Muscle layer of duodenum (tissue), 2 donors: Measurements from ENCODE around the gene AMOTL2.

Experiments
- H3K27ac ChIP-seq: one replicate; pipeline ENCODE4 v1.7.0; 2013; ENCODE audit warnings: mild to moderate bottlenecking, low read length
- H3K27me3 ChIP-seq: one replicate; pipeline ENCODE4 v1.7.0; 2013; ENCODE audit warnings: low read depth, mild to moderate bottlenecking, control low read depth, low read length
- H3K36me3 ChIP-seq, 2 donors: one replicate each; pipeline ENCODE4 v1.7.0; 2013; ENCODE audit warnings: low read length in 2 of 2, control low read depth in 1 of 2, mild to moderate bottlenecking in 1 of 2; ENCODE audit not compliant: insufficient read depth in 2 of 2, control insufficient read depth in 1 of 2
- H3K4me1 ChIP-seq, 2 donors: one replicate each; pipeline ENCODE4 v1.7.0; 2013; ENCODE audit warnings: low read length in 2 of 2, mild to moderate bottlenecking in 2 of 2, control low read depth in 1 of 2, moderate library complexity in 1 of 2; ENCODE audit not compliant: insufficient read depth in 2 of 2, control insufficient read depth in 1 of 2
- H3K4me3 ChIP-seq, 2 donors: one replicate each; pipeline ENCODE4 v1.7.0; 2013; ENCODE audit warnings: low read length in 2 of 2, low read depth in 1 of 2, mild to moderate bottlenecking in 1 of 2
- H3K9me3 ChIP-seq, 2 donors: one replicate each; pipeline ENCODE4 v1.7.0; 2013; ENCODE audit warnings: low read length in 2 of 2, control low read depth in 1 of 2, mild to moderate bottlenecking in 1 of 2; ENCODE audit not compliant: control insufficient read depth in 1 of 2
- donor health status: healthy.

Gene AMOTL2

GRCh38 chr3:134370611-134371531 is 3.4 kb downstream of the AMOTL2 start:
- Histone ChIP-seq H3K4me1 (peaks cover 33 to 78% of the 10 kb centered on the region in 2 donors), H3K36me3 (peaks cover 31 to 45% of the 10 kb centered on the region in 2 donors), H3K27ac (peak overlapping the region; percentile 87), H3K4me3 (peak overlapping the region in 1 of 2 donors; percentile 81), H3K27me3 (no peaks in the 10 kb centered on the region), H3K9me3 (no peaks in the 10 kb centered on the region)

- peaks cover 32 to 81% of the 10 kb centered on the region in 2 donors for H3K4me1 ChIP-seq
- H3K27me3 ChIP-seq = no peaks in the 10 kb centered on the region
- peak overlapping the region; percentile 87 for H3K27ac ChIP-seq
- H3K36me3 ChIP-seq = peaks cover 40 to 53% of the 10 kb centered on the region in 2 donors
- no peak overlapping the region for H3K4me3 ChIP-seq
- H3K9me3 ChIP-seq = no peaks in the 10 kb centered on the region
Observed at GRCh38 chr3:134369861-134370596, 4.2 kb downstream of the AMOTL2 start.

- Histone ChIP-seq H3K4me3 (peak overlapping the region in 1 of 2 donors; percentile 30), H3K27me3 (no peaks in the 10 kb centered on the region), H3K4me1 (peaks cover 37 to 84% of the 10 kb centered on the region in 2 donors), H3K27ac (peak overlapping the region; percentile 87), H3K9me3 (no peaks in the 10 kb centered on the region), H3K36me3 (peaks cover 46 to 56% of the 10 kb centered on the region in 2 donors)
Observed at GRCh38 chr3:134369231-134369741, 5.0 kb downstream of the AMOTL2 start.

GRCh38 chr3:134368751-134369105 is 5.5 kb downstream of the AMOTL2 start:
- peaks cover 46 to 56% of the 10 kb centered on the region in 2 donors for H3K36me3 ChIP-seq
- peaks cover 37 to 85% of the 10 kb centered on the region in 2 donors for H3K4me1 ChIP-seq
- peak overlapping the region; percentile 87 for H3K27ac ChIP-seq
- H3K4me3 ChIP-seq = no peak overlapping the region
- H3K9me3 ChIP-seq = no peaks in the 10 kb centered on the region
- H3K27me3 ChIP-seq = no peaks in the 10 kb centered on the region

- Histone ChIP-seq H3K27ac (peak overlapping the region; percentile 87), H3K4me3 (no peak overlapping the region), H3K36me3 (peaks cover 50 to 51% of the 10 kb centered on the region in 2 donors), H3K9me3 (no peaks in the 10 kb centered on the region), H3K27me3 (no peaks in the 10 kb centered on the region), H3K4me1 (peaks cover 44 to 91% of the 10 kb centered on the region in 2 donors)
Observed at GRCh38 chr3:134367869-134368750, 6.1 kb downstream of the AMOTL2 start.

- H3K9me3 ChIP-seq = no peaks in the 10 kb centered on the region
- no peaks in the 10 kb centered on the region for H3K27me3 ChIP-seq
- H3K4me3 ChIP-seq = no peak overlapping the region
- H3K4me1 ChIP-seq = peaks cover 45 to 99% of the 10 kb centered on the region in 2 donors
- peak overlapping the region; percentile 10 for H3K27ac ChIP-seq
- peaks cover 59 to 60% of the 10 kb centered on the region in 2 donors for H3K36me3 ChIP-seq
Observed at GRCh38 chr3:134366928-134367811, 7.1 kb downstream of the AMOTL2 start.

- Histone ChIP-seq H3K27ac (peak overlapping the region; percentile 10), H3K9me3 (no peaks in the 10 kb centered on the region), H3K27me3 (no peaks in the 10 kb centered on the region), H3K36me3 (peaks cover 67 to 68% of the 10 kb centered on the region in 2 donors), H3K4me1 (peaks cover 45 to 99% of the 10 kb centered on the region in 2 donors), H3K4me3 (no peak overlapping the region)
Observed at GRCh38 chr3:134366221-134366927, 7.9 kb downstream of the AMOTL2 start.

- Histone ChIP-seq H3K27ac (peak overlapping the region; percentile 10), H3K36me3 (peaks cover 68 to 71% of the 10 kb centered on the region in 2 donors)
Observed at GRCh38 chr3:134365766-134366065, 8.5 kb downstream of the AMOTL2 start.

GRCh38 chr3:134364936-134365765 is 9.1 kb downstream of the AMOTL2 start:
- Histone ChIP-seq H3K36me3 (peaks cover 68 to 71% of the 10 kb centered on the region in 2 donors), H3K9me3 (no peaks in the 10 kb centered on the region), H3K4me3 (peak overlapping the region in 1 of 2 donors; percentile 21), H3K4me1 (peaks cover 40 to 95% of the 10 kb centered on the region in 2 donors), H3K27ac (peak overlapping the region; percentile 76), H3K27me3 (no peaks in the 10 kb centered on the region)

More at GRCh38 chr3:134365766-134366065, 8.5 kb downstream of the AMOTL2 start:
- Histone ChIP-seq H3K9me3 (no peaks in the 10 kb centered on the region), H3K27me3 (no peaks in the 10 kb centered on the region), H3K4me3 (no peak overlapping the region), H3K4me1 (peaks cover 45 to 95% of the 10 kb centered on the region in 2 donors)
